ENCODE measurements around the gene GLRX2. TPM values are rescaled to one million over a fixed set of nuclear protein-coding genes. Genes with fewer than 3 reads are reported as not detected.

The GLRX2 gene
- total and polyA plus RNA-seq, 11 donors, result 11.0 to 102 (median 31.5) TPM

DNA sequence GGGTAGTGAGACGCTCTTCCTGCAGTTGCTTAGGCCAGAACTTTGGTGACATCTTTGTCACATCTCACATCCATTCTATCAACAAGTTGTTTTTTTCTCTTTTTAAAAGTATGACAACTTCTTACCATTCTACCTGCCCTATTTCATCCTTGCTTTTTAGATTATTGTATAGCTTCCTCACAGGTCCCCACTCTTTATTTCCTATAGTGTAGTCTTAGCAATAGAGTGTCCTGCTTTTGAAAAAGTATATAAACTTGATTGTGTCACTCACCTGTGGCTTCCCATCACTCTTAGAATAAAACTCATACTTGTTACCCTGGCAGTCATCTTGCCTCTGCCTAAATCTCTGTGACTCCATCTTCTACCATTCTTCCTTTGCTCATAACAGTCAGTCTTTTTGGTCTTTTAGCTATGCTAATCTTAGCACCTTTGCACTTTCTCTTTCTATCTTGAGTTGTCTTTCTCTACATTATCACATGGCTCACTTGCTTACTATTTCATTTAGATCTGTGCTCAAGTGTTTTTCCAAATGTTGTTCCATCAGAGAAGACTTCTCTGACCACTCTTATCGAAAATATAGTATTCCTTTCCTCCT is 26.1 kb upstream of the GLRX2 start:
- Histone ChIP-seq H3K4me3 (no peak overlapping the region), H3K9me3 (no peaks in the 10 kb centered on the region), H3K36me3 (peaks cover 0 to 86% (median 72%) of the 10 kb centered on the region in 9 donors), H3K27me3 (no peaks in the 10 kb centered on the region), H3K27ac (no peak overlapping the region), H3K4me1 (peaks cover 0 to 23% (median 4%) of the 10 kb centered on the region in 12 donors)
- TF ChIP-seq, protein P1, sequence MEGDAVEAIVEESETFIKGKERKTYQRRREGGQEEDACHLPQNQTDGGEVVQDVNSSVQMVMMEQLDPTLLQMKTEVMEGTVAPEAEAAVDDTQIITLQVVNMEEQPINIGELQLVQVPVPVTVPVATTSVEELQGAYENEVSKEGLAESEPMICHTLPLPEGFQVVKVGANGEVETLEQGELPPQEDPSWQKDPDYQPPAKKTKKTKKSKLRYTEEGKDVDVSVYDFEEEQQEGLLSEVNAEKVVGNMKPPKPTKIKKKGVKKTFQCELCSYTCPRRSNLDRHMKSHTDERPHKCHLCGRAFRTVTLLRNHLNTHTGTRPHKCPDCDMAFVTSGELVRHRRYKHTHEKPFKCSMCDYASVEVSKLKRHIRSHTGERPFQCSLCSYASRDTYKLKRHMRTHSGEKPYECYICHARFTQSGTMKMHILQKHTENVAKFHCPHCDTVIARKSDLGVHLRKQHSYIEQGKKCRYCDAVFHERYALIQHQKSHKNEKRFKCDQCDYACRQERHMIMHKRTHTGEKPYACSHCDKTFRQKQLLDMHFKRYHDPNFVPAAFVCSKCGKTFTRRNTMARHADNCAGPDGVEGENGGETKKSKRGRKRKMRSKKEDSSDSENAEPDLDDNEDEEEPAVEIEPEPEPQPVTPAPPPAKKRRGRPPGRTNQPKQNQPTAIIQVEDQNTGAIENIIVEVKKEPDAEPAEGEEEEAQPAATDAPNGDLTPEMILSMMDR (IDR thresholded peaks at IDR 0.05), result no peak
- TF ChIP-seq POLR2A (IDR thresholded peaks at IDR 0.05), result no peak
- intact Hi-C loops (cut with DNase I), result no loop called here
- WGBS, 4 donors, result 92 to 98% (median 95%) methylated on average over 2 of the region's 2 CpGs
- no peak for ATAC-seq
- no peak for DNase-seq

GRCh38 chr1:193125369-193125768 is 20.2 kb upstream of the GLRX2 start:
- ATAC-seq (no peak), DNase-seq (no peak)
- Histone ChIP-seq H3K27me3 (no peaks in the 10 kb centered on the region), H3K9me3 (no peaks in the 10 kb centered on the region), H3K27ac (no peak overlapping the region), H3K4me1 (peaks cover 4 to 53% (median 25%) of the 10 kb centered on the region in 12 donors), H3K36me3 (peaks cover 0 to 51% (median 40%) of the 10 kb centered on the region in 9 donors), H3K4me3 (no peak overlapping the region)
- TF ChIP-seq, protein P1 (IDR thresholded peaks at IDR 0.05), result no peak
- no peak for TF ChIP-seq POLR2A (IDR thresholded peaks at IDR 0.05)
- intact Hi-C loops (cut with DNase I), result loop anchor here in 3 of 10 donors (10.0 kb wide), 1 partner anchor 651 kb away; no protein-coding TSS in a partner anchor
- 90 to 93% (median 92%) methylated on average over 6 of the region's 6 CpGs for WGBS, 4 donors

- DNase-seq (no peak), ATAC-seq (no peak)
- Histone ChIP-seq H3K36me3 (peaks cover 0 to 35% (median 27%) of the 10 kb centered on the region in 9 donors), H3K27ac (no peak overlapping the region), H3K27me3 (no peaks in the 10 kb centered on the region), H3K4me1 (peaks cover 4 to 53% (median 25%) of the 10 kb centered on the region in 12 donors), H3K4me3 (peak overlapping the region in 7 of 12 donors; percentile 60 to 89 (median 84)), H3K9me3 (no peaks in the 10 kb centered on the region)
- TF ChIP-seq, protein P1 (IDR thresholded peaks at IDR 0.05), result no peak
- no peak for TF ChIP-seq POLR2A (IDR thresholded peaks at IDR 0.05)
- intact Hi-C loops (cut with DNase I), result loop anchor here in 9 of 10 donors (2.0 to 10.0 kb wide), 6 partner anchors 19 to 649 kb away; partner anchors contain the start of genes RO60 (in 5 of the 9), UCHL5 (in 5 of the 9), RGS2 (in 4 of the 9) and GLRX2 (in 2 of the 9)
Measured at GRCh38 chr1:193123751-193124150, 18.5 kb upstream of the GLRX2 start.

Measured in heart left ventricle (tissue), 16 donors.